ENCODE data around the gene C1QTNF5.

The C1QTNF5 gene

GRCh38 chr11:119317592-119318239 lies 23.0 kb downstream of the C1QTNF5 start:
- DNase-seq (ENCODE audit: low read depth), result no peak

GRCh38 chr11:119316729-119317591 lies 23.7 kb downstream of the C1QTNF5 start, which contains the start of gene MCAM:
TSS of gene MCAM (minus strand) at chr11:119317130. CDS start at chr11:119317101, 29 bp downstream.
- DNase-seq (ENCODE audit: low read depth), result no peak

- DNase-seq (ENCODE audit: low read depth), result no peak
Measured at GRCh38 chr11:119316016-119316728, 24.5 kb downstream of the C1QTNF5 start.

- no peak for DNase-seq (ENCODE audit: low read depth)
Measured at GRCh38 chr11:119315131-119316015, 25.3 kb downstream of the C1QTNF5 start.

GRCh38 chr11:119314726-119315125 lies 26.0 kb downstream of the C1QTNF5 start:
- DNase-seq (ENCODE audit: low read depth), result no peak

GRCh38 chr11:119310682-119311052 lies 30.0 kb downstream of the C1QTNF5 start:
- DNase-seq (ENCODE audit: low read depth), result no peak

GRCh38 chr11:119309953-119310681 lies 30.6 kb downstream of the C1QTNF5 start:
- DNase-seq (ENCODE audit: low read depth), result no peak

GRCh38 chr11:119309411-119309810 lies 31.3 kb downstream of the C1QTNF5 start:
- no peak for DNase-seq (ENCODE audit: low read depth)

GRCh38 chr11:119307974-119308373 lies 32.7 kb downstream of the C1QTNF5 start:
- DNase-seq (ENCODE audit: low read depth), result no peak

- no peak for DNase-seq (ENCODE audit: low read depth)
Measured at GRCh38 chr11:119307219-119307618, 33.5 kb downstream of the C1QTNF5 start.

GRCh38 chr11:119306373-119306890 lies 34.3 kb downstream of the C1QTNF5 start:
- DNase-seq (ENCODE audit: low read depth), result no peak

- no peak for DNase-seq (ENCODE audit: low read depth)
Measured at GRCh38 chr11:119305556-119306372, 34.9 kb downstream of the C1QTNF5 start.

- DNase-seq (ENCODE audit: low read depth), result no peak
Measured at GRCh38 chr11:119303227-119303718, 37.4 kb downstream of the C1QTNF5 start.

- no peak for DNase-seq (ENCODE audit: low read depth)
Measured at GRCh38 chr11:119300198-119300964, 40.3 kb downstream of the C1QTNF5 start.

- no peak for DNase-seq (ENCODE audit: low read depth)
Measured at GRCh38 chr11:119299416-119299815, 41.3 kb downstream of the C1QTNF5 start.

- DNase-seq (ENCODE audit: low read depth), result no peak
Measured at GRCh38 chr11:119298726-119299125, 42.0 kb downstream of the C1QTNF5 start.

GRCh38 chr11:119297938-119298337 lies 42.7 kb downstream of the C1QTNF5 start:
- DNase-seq (ENCODE audit: low read depth), result no peak

- no peak for DNase-seq (ENCODE audit: low read depth)
Measured at GRCh38 chr11:119295178-119295577, 45.5 kb downstream of the C1QTNF5 start.

- no peak for DNase-seq (ENCODE audit: low read depth)
Measured at GRCh38 chr11:119293461-119293860, 47.2 kb downstream of the C1QTNF5 start.

Data from non-pigmented ciliary epithelial cell (primary cell).